HG03196 (cell line): ENCODE measurements around the gene NCLN.
A peak's percentile ranks its signal among the peaks of the same experiment; 100 is the strongest.
"Not testable (repeated sequence)": the region's sequence is repeated elsewhere in the genome, so short reads cannot be mapped to it uniquely, and the experiment has no call there.

ENCODE experiments used
- ATAC-seq: cut with Tn5 transposase; IDR thresholded peaks from one replicate; pipeline ENCODE4 v1.9.1; 2021; ENCODE audit not compliant: unreplicated experiment

NCLN gene

GRCh38 chr19:3154447-3154846 is 31.3 kb upstream of the NCLN start:
- ATAC-seq: not testable (repeated sequence)

- peak; percentile 80 for ATAC-seq
These were observed 30.6 kb upstream of the NCLN start for GRCh38 chr19:3154957-3155736.

GRCh38 chr19:3157096-3157845 is 28.5 kb upstream of the NCLN start:
- no peak for ATAC-seq

- no peak for ATAC-seq
These were observed 26.2 kb upstream of the NCLN start for GRCh38 chr19:3159565-3159964.

GRCh38 chr19:3160219-3160618 is 25.5 kb upstream of the NCLN start:
- no peak for ATAC-seq

- ATAC-seq: no peak
These were observed 24.3 kb upstream of the NCLN start for GRCh38 chr19:3161453-3161852.

GRCh38 chr19:3162418-3163229 is 23.1 kb upstream of the NCLN start:
- no peak for ATAC-seq

- peak; percentile 59 for ATAC-seq
These were observed 22.4 kb upstream of the NCLN start for GRCh38 chr19:3163230-3163886.

- ATAC-seq: no peak
These were observed 21.8 kb upstream of the NCLN start for GRCh38 chr19:3163943-3164342.

GRCh38 chr19:3167533-3168272 is 18.0 kb upstream of the NCLN start:
- ATAC-seq: no peak

- ATAC-seq: no peak
These were observed 13.6 kb upstream of the NCLN start for GRCh38 chr19:3171894-3172672.

GRCh38 chr19:3172673-3173000 is 13.1 kb upstream of the NCLN start:
- ATAC-seq: not testable (repeated sequence)

GRCh38 chr19:3175781-3176714 is 9.7 kb upstream of the NCLN start:
- peak; percentile 25 for ATAC-seq

GRCh38 chr19:3176715-3177501 is 8.8 kb upstream of the NCLN start:
- ATAC-seq: peak; percentile 12

GRCh38 chr19:3178377-3178972 is 7.3 kb upstream of the NCLN start, which contains the start of gene S1PR4:
S1PR4 (plus strand) TSS chr19:3178769; CDS start chr19:3178793, 24 bp downstream.
- ATAC-seq: peak; percentile 34

GRCh38 chr19:3178973-3179738 is 6.6 kb upstream of the NCLN start:
- peak; percentile 13 for ATAC-seq
